GM19438 (cell line): ENCODE data around the gene MILR1.
"Not testable (repeated sequence)": the region's sequence is repeated elsewhere in the genome, so short reads cannot be mapped to it uniquely, and the experiment has no call there.

Experiments
- ATAC-seq: cut with Tn5 transposase; IDR thresholded peaks from one replicate; pipeline ENCODE4 v1.9.1; 2021; ENCODE audit warnings: low read depth; ENCODE audit not compliant: unreplicated experiment

The MILR1 gene

DNA sequence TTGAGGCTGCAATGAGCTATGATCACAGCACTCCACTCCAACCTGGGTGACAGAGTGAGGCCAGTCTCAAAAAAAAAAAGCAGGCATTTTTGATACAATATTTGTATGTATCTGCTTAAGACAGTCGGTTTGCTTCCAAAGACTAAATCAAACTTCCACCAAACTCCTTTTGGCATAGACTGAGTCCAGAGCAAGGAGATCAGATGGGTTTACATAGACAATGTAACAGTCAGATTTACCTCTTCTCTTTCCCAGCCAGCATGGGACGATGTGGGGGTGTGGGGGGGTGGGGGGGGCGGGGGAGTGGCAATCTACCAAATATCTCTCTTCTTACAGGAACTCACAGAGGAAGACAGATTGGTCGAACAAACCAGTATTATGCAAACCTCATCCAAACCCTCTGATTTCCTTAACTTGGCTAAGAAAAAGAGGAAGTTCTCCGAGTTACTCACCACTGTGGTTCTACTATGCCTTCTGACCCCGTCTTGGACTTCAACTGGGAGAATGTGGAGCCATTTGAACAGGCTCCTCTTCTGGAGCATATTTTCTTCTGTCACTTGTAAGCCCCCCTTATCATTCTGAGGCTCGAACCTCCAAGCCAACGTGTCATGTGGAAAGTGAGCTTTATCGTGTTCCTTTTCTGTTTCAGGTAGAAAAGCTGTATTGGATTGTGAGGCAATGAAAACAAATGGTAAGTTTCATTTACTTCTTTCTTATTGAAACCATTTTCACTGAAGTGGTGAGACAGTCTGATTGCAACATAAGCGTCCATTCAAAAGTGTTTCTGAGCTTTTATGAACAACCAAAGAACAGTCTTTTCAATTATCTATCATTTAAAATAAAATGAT lies at the start of gene MILR1:
TSS of gene MILR1 (plus strand) at position 451 of the 848 bp plus-strand sequence. CDS start at position 505, 54 bp downstream.
- peak; percentile 92 for ATAC-seq

DNA sequence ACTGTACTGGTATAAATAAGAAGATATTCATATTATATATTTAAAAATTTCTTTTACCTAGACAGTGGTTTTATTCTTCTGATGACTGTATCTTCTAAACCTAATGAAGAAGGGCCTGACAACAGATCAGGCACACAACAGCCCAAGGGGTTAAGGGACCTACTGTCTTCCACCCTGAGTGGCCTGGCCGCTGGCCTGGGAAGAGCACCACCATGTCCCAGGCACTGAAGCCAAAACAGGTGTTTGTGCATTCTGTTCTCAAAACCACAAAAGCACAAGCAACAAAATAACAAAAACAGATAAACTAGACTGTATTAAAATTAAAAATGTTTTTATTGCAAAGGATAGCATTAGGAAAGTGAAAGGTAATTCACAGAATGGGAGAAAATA lies 49.2 kb upstream of the MILR1 start:
- no peak for ATAC-seq

DNA sequence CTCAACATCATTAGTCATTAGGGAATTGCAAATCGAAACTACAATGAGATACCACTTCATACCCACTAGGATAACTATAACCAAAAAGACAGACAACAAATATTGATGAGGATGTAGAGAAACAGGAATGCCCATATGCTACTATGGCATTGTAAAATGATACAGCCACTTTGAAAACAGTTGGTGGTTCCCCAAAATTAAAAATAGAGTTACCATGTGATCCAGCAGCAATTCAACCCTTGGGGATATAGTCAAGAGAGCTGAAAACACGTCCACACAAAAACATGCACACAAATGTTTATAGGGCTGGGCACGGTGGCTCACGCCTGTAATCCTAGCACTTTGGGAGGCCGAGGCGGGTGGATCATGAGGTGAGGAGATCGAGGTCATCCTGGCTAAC lies 48.3 kb upstream of the MILR1 start:
- ATAC-seq: no peak

DNA sequence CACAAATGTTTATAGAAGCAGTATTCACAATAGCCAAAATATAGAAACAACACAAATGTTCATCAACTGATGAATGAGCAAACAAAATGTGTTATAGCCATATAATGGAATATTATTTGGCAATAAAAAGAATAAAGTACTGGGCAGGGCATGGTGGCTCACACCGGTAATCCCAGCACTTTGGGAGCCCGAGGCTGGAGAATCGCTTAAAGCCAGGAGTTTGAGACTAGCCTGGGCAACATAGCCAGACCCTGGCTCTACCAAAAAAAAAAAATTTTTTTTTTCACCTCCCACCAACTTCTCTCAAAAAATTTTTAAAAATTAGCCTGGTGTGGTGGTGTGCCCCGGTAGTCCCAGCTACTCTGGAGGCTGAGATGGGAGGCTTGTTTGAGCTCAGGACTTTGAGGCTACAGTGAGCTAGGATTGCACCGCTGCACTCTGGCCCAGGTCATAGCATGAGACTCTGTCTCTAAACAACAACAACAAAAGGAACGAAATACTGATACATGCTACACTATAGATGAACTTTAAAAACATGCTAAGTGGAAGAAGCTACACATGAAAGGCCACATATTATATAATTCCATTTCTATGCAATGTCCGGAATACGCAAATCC lies 47.6 kb upstream of the MILR1 start:
- no peak for ATAC-seq

DNA sequence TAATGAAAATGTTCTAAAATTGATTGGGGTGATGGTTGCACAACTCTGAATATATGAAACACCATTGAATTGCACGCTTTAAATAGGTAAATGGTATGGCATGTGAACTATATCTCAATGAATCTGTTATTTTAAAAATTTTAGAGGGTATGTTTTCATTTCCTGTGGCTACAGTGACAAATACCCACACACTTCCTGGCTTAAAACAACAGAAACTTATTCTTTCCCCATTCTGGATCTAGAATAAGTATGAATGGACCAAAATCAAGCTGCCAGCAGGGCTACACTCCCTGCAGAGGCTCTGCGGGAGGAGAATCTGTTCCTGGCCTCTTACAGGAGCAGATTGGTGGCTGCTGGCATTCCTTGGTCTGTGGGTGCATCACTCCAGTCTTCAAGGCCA lies 47.0 kb upstream of the MILR1 start:
- no peak for ATAC-seq

- no peak for ATAC-seq
Observed at GRCh38 chr17:64402469-64402868, 46.4 kb upstream of the MILR1 start.

DNA sequence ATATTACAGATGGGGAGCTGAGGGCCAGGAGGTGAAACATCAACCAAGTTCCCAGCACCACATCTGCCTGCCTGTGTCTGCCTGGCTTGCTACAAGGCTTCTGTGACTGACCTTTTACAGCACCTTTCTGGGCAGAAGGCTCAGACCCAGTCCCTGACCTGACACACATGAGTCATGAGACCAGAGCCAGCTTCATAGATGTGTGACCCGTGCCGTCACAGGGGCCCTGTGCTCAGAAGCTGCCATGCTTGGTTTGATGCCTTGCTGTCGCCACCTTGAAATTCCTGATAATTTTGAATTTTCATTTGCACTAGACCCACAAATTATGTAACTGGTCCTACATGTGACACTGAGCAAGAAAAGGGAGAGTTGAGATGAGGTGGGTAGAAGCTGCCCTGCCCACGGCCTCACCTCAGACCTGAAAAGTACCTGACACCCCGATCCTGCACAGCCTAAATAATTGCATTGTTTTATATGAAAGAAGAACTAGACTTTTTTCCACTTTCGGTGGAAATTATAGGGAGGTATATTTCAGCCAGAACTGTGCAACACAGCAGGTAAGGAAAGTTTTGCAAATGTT lies 44.9 kb upstream of the MILR1 start:
- ATAC-seq: no peak

GRCh38 chr17:64406321-64407200 lies 42.4 kb upstream of the MILR1 start:
- no peak for ATAC-seq

DNA sequence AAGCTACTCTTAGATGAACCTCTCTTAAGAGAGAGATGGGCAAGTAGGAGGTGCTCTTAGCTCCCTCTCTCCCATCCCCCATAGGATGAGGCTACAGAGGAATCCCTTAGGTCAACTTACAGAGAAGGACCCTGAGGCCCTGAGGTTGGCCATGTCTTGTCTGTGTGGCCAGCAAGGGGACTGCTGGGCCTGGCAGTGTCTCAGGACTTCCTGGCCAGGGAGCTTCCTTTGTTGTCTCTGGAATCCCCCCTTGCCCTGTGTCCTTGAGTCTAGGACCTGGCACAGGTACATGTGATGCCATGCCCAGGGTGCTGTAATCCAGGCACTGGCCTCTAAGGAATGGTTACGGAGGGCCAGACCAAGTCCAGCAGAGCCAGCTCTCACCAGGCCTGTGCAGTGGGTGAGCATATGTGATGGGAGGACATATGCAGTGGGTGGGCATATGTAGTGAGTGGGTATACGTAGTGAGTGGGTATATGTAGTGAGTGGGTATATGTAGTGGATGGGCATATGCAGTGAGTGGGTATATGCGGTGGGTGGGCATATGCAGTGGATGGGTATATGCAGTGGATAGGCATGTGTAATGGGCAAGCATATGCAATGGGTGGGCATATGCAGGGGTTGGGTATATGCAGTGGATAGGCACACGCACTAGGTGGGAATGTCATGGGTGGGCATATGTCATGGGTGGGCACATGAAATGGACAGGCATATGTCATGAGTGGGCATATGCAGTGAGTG lies 38.0 kb upstream of the MILR1 start:
- no peak for ATAC-seq

- ATAC-seq: no peak
Observed at GRCh38 chr17:64411999-64412771, 36.7 kb upstream of the MILR1 start.

DNA sequence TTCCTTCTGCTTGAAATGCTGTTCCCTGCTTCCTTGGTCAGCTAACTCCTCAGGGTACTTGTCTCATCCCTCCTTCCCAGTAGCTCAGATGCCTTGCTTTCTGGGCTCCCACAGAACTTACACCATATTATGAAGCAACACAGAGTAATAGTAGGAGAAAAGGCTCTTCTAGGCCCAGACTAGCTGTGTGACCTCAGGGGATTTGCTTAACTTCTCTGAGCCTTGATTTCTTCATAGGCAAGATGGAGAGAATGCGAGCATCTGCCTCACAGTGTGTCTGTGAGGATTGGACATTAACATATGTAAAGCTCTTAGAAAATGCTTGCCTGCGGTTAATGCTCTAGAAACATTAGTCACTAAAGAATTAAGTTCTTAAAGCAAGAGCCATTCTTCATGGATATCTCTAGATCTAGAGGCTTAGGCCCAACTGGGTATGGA lies 36.0 kb upstream of the MILR1 start:
- ATAC-seq: no peak

- no peak for ATAC-seq
Observed at GRCh38 chr17:64413513-64413912, 35.4 kb upstream of the MILR1 start.

GRCh38 chr17:64418506-64419339 lies 30.2 kb upstream of the MILR1 start:
- no peak for ATAC-seq

DNA sequence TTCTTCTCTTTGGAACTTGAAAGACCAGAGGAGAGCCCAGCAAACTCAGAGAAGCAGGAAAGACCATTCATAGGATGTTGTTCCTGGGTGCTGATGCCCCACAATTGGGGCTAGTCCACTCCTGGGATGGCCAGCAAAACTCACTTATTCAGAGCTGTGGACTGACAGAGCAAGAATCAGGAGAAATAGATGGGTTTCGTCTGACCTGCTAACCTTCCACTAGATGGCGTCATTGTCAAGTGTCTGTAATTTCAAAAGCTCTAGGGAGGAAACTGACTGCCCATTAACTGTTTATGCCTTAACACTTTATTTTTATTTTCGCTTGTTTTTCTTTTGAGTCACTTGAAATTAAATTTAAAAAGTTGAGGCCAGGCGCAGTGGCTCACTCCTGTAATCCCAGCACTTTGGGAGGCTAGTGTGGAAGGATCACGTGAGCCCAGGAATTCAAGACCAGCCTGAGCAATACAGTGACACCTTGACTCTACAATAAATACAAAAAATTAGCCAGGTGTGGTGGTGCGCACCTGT lies 28.7 kb upstream of the MILR1 start:
- no peak for ATAC-seq

DNA sequence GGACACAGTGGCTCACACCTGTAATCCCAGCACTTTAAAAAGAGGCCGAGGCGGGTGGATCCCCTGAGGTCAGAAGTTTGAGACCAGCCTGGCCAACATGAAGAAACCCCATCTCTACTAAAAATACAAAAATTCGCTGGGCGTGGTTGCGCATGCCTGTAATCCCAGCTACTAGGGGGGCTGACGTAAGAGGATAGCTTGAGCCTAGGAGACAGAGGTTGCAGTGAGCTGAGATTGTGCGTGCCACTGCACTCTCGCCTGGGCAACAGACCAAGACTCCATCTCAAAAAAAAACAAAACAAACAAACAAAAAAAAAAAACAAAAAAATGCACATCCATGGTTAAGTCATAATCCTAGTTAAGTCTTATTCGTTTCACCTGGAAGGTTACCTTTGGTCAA lies 26.8 kb upstream of the MILR1 start:
- not testable (repeated sequence) for ATAC-seq

- ATAC-seq: no peak
Observed at GRCh38 chr17:64423881-64424280, 25.0 kb upstream of the MILR1 start.

DNA sequence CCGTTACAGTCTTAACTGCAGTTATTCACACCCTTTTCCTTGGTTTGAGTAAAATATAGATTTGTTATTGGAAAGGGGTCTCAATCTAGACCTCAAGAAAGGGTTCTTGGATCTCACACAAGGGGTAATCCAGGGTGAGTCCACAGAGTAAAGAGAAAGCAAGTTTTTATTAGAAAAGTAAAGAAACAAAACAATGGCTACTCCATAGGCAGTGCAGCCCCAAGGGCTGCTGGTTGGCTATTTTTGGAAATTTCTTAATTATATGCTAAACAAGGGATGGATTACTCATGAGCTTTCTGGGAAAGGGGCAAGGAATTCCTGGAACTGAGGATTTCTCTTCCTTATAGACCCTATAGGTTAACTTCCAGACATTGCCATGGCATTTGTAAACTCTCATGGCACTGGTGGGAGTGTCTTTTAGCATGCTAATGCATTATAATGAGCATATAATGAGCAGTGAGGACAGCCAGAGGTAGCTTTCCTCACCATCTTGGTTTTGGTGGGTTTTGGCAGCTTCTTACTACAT lies 24.5 kb upstream of the MILR1 start:
- no peak for ATAC-seq

DNA sequence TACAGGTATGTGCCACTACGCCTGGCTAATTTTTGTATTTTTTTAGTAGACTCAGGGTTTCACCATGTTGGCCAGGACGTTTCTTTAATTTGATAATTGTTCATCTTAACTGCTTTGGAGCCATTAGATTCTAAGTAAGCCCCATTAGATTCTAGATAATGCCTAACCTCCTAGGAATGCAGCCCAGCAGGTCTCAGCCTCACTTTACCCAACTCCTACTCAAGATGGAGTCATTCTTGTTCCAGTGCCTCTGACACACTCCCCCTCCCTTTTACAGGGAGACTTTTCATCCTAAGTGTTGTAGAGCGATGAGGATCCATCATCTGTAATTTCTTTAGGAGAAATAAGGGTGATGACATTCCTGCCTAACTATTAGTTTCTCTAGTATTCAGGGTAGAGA lies 23.7 kb upstream of the MILR1 start:
- no peak for ATAC-seq
